Measurements from ENCODE around the gene PCYT1A.

PCYT1A gene

GRCh38 chr3:196217307-196218154, 70.0 kb downstream of the PCYT1A start:
- in situ Hi-C loops (cut with MboI; ENCODE audit: low sequenced_read_pairs), result loop anchor here (25.0 kb wide), 1 partner anchor 380 kb away; no protein-coding TSS in a partner anchor

GRCh38 chr3:196216681-196217211, 70.8 kb downstream of the PCYT1A start:
- in situ Hi-C loops (cut with MboI; ENCODE audit: low sequenced_read_pairs), result loop anchor here (25.0 kb wide), 1 partner anchor 379 kb away; no protein-coding TSS in a partner anchor

DNA sequence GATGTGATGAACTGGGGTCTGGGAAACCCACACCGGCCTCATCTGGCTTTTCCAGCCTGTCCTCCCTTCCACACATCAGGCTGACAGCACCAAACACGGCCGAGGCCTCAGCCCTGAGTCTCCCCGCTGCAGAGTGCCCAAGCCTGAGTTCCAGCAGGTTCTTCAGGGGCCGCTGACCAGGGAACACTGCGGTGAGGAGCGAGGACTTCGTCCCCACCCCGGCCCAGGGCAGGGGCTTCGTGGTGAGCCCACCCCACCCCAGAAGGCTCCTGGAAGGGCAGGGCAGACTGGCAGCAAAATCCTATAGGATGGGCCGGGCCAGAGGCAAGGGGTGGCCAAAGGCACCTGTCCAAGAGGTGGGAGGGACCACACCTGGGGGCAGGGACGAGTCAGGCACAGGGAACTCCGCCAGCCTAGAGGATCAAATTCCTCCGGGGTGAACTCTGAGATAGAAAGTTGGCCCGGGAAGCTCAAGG, 71.4 kb downstream of the PCYT1A start, which contains the start of gene SLC51A:
Gene SLC51A (plus strand): TSS at position 446 of the 476 bp plus-strand sequence. CDS start 179 bp downstream, outside the sequence.
- in situ Hi-C loops (cut with MboI; ENCODE audit: low sequenced_read_pairs), result loop anchor here (25.0 kb wide), 1 partner anchor 379 kb away; no protein-coding TSS in a partner anchor

GRCh38 chr3:196215493-196216020, 72.0 kb downstream of the PCYT1A start:
- in situ Hi-C loops (cut with MboI; ENCODE audit: low sequenced_read_pairs), result loop anchor here (25.0 kb wide), 1 partner anchor 378 kb away; no protein-coding TSS in a partner anchor

DNA sequence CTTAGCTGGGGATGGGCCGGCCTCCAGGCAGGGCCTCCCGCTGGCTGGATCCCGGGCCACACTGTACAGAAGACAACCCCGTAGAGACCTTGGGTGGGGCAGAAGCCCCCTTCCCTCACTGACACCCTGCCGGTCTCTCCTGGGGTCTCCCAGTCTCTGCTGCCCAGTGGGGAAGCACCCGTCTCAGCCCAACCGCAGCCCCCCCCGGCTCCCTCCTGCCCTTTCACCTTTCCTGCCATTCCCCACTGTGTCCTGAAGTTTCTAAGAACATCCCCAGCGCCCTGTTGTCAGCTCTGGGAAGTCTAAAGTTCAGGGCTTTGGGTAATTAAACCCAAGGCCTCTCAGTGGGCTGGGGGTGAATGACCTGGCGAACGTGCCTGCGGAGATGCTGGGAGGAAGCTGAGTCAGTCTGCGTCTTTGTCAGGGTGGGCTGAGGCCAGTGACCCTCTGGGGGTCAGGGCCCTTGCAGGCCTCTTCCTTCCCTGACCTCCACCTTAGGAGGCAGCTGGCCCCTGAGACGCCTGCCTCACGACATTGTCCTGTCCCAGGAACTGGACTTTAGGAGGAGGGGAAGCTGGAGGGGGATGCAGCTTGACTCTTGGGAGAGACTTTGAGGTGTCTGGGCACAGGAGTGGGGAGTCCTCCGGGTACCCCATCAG, 72.6 kb downstream of the PCYT1A start:
- in situ Hi-C loops (cut with MboI; ENCODE audit: low sequenced_read_pairs), result loop anchor here (25.0 kb wide), 1 partner anchor 378 kb away; no protein-coding TSS in a partner anchor

GRCh38 chr3:196210673-196211556, 76.6 kb downstream of the PCYT1A start, which contains the start of gene ZDHHC19:
TSS of gene ZDHHC19 (minus strand) at chr3:196211400. CDS start at chr3:196211315, 85 bp downstream.
- in situ Hi-C loops (cut with MboI; ENCODE audit: low sequenced_read_pairs), result loop anchor here (25.0 kb wide), 1 partner anchor 374 kb away; no protein-coding TSS in a partner anchor

DNA sequence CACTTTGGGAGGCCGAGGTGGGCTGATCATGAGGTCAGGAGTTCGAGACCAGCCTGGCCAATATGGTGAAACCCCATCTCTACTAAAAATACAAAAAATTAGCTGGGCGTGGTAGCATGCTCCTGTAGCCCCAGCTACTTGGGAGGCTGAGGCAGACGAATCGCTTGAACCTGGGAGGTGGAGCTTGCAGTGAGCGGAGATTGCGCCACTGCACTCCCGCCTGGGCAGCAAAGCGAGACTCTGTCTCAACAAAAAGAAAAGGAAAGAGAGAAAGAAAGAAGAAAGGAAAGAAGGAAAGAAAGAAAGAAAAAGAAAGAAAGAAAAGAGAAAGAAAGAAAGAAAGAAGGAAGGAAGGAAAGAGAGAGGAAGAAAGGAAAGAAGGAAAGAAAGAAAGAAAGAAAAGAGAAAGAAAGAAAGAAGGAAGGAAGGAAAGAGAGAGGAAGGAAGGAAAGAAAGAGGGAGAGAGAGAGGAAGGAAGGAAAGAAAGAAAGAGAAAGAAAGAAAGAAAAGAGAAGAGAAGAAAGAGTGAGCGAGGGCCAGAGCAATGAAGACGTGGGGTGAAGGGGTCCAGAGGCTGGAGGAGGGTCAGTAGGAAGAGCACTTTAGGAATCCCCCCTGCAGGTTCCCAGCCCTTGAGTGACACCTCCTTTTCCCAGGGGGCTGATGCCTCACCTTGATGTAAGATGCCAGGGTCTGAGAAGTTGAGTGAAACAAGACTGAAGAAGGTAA, 77.4 kb downstream of the PCYT1A start:
- in situ Hi-C loops (cut with MboI; ENCODE audit: low sequenced_read_pairs), result loop anchor here (25.0 kb wide), 1 partner anchor 373 kb away; no protein-coding TSS in a partner anchor

GRCh38 chr3:196208942-196209695, 78.4 kb downstream of the PCYT1A start:
- in situ Hi-C loops (cut with MboI; ENCODE audit: low sequenced_read_pairs), result loop anchor here (25.0 kb wide), 1 partner anchor 372 kb away; no protein-coding TSS in a partner anchor

DNA sequence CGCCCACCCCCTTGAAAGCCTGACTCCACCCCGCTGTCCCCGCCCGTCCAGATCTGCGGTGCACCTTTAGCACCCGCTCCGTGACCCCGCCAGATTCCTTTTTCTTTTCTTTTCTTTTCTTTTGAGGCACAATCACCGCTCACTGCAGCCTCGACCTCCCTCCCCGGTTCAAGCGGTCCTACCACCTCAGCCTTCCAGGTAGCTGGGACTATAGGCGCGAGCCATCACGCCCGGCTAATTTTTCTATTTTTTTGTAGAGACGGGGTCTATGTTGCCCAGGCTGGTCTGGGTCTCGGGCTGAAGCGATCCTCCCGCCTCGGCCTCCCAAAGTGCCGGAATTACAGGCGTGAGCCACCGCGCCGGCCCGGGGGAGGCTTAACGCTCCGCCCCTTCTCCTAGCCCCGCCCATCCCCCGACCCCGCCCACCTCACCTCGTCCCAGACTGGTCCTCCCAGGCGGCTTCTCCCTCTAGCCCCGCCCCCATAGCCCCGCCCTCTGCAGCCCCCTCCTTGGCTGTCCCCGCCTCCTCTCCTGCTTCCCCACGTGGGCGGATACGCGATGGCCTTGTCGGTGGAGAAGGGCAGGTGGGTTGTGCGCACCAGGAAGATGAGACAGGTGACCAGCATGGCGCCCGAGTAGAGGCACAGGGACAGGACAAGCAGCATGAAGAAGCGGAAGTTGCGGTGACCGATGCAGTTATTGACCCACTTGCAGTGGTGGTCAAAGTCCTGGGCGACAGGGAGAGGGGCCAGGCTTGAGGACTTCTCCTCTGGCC, 79.5 kb downstream of the PCYT1A start:
- in situ Hi-C loops (cut with MboI; ENCODE audit: low sequenced_read_pairs), result loop anchor here (25.0 kb wide), 1 partner anchor 371 kb away; no protein-coding TSS in a partner anchor

DNA sequence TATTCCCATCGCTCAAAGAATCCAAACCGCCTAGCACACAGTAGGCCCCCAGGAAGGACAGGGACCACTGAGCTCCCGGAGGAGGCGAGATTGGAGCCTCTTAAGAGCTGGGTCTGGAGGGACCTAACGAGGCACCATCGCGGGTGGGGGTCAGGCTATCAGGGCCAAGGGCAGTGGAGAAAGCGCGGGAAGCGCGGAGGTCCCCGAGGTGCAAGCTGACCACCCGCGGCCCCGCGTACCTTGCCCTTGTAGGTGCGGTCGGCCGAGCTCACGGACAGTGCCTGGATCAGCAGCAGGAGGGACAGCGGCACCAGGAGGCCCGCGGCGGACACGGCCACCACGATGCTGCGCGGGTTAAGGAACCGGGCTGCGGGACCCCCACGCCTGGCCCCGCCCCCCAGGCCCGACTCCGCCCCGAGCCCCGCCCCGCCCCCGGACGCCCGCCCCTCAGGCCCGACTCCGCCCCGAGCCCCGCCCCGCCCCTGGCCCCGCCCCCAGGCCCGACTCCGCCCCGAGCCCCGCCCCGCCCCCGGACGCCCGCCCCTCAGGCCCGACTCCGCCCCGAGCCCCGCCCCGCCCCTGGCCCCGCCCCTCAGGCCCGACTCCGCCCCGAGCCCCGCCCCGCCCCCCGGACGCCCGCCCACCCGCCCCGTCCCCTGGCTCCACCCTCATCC, 80.2 kb downstream of the PCYT1A start:
- in situ Hi-C loops (cut with MboI; ENCODE audit: low sequenced_read_pairs), result loop anchor here (25.0 kb wide), 1 partner anchor 370 kb away; no protein-coding TSS in a partner anchor

DNA sequence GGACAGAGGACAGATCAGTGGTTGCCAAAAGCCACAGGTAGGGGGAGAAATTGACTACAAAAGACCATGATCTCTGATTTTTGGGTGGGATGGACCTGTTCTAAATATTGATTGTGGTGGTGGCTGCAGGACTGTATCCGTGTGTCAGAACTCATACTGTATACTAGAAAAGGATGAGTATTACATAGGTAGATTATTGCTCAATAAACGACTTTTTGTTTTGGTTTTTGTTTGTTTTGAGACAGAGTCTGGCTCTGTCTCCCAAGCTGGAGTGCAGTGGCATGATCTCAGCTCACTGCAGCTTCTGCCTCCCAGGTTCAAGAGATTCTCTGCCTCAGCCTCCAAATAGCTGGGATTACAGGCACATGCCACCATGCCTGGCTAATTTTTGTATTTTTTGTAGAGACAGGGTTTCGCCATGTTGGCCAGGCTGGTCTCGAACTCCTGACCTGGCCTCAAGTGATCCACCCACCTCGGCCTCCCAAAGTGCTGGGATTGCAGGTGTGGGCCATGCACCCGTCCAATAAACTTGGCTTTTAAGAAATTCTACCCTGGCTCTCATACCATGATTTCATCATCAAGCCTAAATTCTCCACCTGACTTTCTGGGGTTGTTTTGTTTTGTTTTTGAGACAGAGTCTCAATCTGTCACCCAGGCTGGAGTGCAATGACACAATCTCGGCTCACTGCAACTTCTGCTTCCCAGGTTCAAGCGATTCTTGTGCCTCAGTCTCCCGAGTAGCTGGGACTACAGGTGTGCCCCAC, 81.9 kb downstream of the PCYT1A start:
- in situ Hi-C loops (cut with MboI; ENCODE audit: low sequenced_read_pairs), result loop anchor here (25.0 kb wide), 1 partner anchor 368 kb away; no protein-coding TSS in a partner anchor

DNA sequence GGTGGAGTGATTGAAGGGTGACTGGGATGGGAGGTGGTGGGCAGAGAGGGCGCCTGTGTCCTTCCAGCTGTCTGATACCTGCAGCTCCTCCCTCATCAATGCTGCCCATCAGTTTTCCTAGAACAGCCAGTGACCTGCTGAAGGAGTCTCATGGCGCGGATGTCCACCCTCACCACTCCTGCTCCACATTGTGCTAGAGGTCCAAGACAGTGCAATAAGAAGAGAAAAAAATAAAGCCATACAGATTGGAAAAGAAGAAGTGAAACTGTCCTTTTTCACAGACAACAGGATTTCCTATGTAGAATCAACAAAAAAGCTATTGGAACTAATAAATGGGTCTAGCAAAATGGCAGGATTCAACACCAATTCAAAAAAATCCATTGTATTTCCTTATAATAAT, 83.7 kb downstream of the PCYT1A start:
- in situ Hi-C loops (cut with MboI; ENCODE audit: low sequenced_read_pairs), result loop anchor here (25.0 kb wide), 1 partner anchor 367 kb away; no protein-coding TSS in a partner anchor

DNA sequence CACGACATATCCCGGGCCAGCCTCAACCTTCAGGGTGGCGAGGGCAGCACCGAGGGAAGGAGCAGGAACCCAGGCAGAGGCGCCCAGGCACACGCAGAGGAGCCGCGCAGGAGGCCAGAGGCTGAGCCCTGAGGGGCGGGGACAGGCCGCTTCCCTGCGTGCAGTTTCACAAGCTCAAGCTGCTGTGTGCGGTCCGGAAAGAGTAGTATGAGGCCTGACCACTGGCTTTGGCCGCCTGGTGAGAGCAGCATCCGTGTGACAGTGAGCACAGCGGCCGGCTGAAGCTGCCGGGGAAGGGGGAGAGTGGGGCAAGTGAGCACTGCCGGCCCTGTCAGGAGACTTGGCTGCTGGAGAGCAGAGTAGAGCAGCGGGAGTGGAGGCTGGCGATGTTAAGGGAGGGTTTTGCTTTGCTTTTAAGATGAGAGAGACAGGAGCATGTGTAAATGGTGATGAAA, 85.0 kb downstream of the PCYT1A start:
- in situ Hi-C loops (cut with MboI; ENCODE audit: low sequenced_read_pairs), result loop anchor here (25.0 kb wide), 1 partner anchor 365 kb away; no protein-coding TSS in a partner anchor

GRCh38 chr3:196198771-196199753, 88.5 kb downstream of the PCYT1A start:
- in situ Hi-C loops (cut with MboI; ENCODE audit: low sequenced_read_pairs), result no loop called here

All from HL-60/S4 (cell line).